SK-N-SH (cell line): ENCODE results near the gene SLCO2A1. TPM values are rescaled to one million over a fixed set of nuclear protein-coding genes. Genes with fewer than 3 reads are reported as not detected.

Experiments
- CTCF ChIA-PET: fragments of 300-600, 350-600 bp; formaldehyde crosslinking; extraction: SDS; loops from one replicate; lab custom pipeline; 2021; lab: Yijun Ruan, JAX
- POLR2A ChIA-PET: fragments of 350-600 bp; sonication (Branson Sonifier 250); formaldehyde crosslinking; extraction: SDS; loops from one replicate; lab custom pipeline; 2020; ENCODE audit warnings: antibody characterized with exemption, inconsistent platforms; lab: Yijun Ruan, JAX
- DNase-seq: peaks from one replicate; pipeline ENCODE4 v3.0.0; 2012
- H2AFZ ChIP-seq: fragments of 200-600 bp; sonication (generic); 2 replicates; pipeline ENCODE4 v1.8.1; 2016; ENCODE audit warnings: antibody characterized with exemption, mild to moderate bottlenecking, low read depth
- H3F3A ChIP-seq: fragments of 200-600 bp; sonication (generic); replicated peaks from 2 replicates; pipeline ENCODE3; 2016; ENCODE audit warnings: antibody characterized with exemption, mild to moderate bottlenecking; ENCODE audit not compliant: insufficient read depth
- H3K27ac ChIP-seq, 2 experiments: fragments of 200-500 bp in 1 of 2; fragments of 200-600 bp in 1 of 2; sonication (Bioruptor generic) in 1 of 2; sonication (generic), shearing (Covaris generic) in 1 of 2; 2 replicates each; pipeline versions ENCODE4 v1.5.1 to v1.6.1; 2014 to 2016; ENCODE audit warnings: low read depth in 2 of 2, inconsistent platforms in 1 of 2, low read length in 1 of 2, mild to moderate bottlenecking in 1 of 2, mixed read lengths in 1 of 2
- H3K27me3 ChIP-seq: fragments of 200-600 bp; sonication (generic), shearing (Covaris generic); 2 replicates; pipeline ENCODE4 v1.6.1; 2016; ENCODE audit warnings: mixed run types; ENCODE audit not compliant: insufficient read depth
- H3K36me3 ChIP-seq, 2 experiments: fragments of 200-500 bp in 1 of 2; fragments of 200-600 bp in 1 of 2; sonication (Bioruptor generic) in 1 of 2; sonication (generic) in 1 of 2; replicated peaks in 1 of 2; 2 replicates each; pipeline versions ENCODE3 to v1.5.1; 2014 to 2016; ENCODE audit warnings: low read length in 1 of 2, mild to moderate bottlenecking in 1 of 2; ENCODE audit not compliant: insufficient read depth in 2 of 2, control insufficient read depth in 1 of 2
- H3K4me1 ChIP-seq, 2 experiments: fragments of 200-500 bp in 1 of 2; fragments of 200-600 bp in 1 of 2; sonication (Bioruptor generic) in 1 of 2; sonication (generic), shearing (Covaris generic) in 1 of 2; 2 replicates each; pipeline versions ENCODE4 v1.5.1 to v1.6.1; 2014 to 2016; ENCODE audit warnings: low read depth in 1 of 2, low read length in 1 of 2, mixed run types in 1 of 2; ENCODE audit not compliant: insufficient read depth in 2 of 2, control insufficient read depth in 1 of 2
- H3K4me2 ChIP-seq: fragments of 200-600 bp; sonication (generic), shearing (Covaris generic); 2 replicates; pipeline ENCODE4 v1.6.1; 2017; ENCODE audit warnings: mixed run types
- H3K4me3 ChIP-seq, 2 experiments: fragments of 200-500 bp in 1 of 2; fragments of 200-600 bp in 1 of 2; sonication (Bioruptor generic) in 1 of 2; sonication (generic), shearing (Covaris generic) in 1 of 2; 2 replicates each; pipeline versions ENCODE4 v1.5.1 to v1.8.1; 2014 to 2016; ENCODE audit warnings: low read depth in 2 of 2, inconsistent platforms in 1 of 2, low read length in 1 of 2, mild to moderate bottlenecking in 1 of 2, mixed read lengths in 1 of 2, moderate library complexity in 1 of 2
- H3K79me2 ChIP-seq: fragments of 200-600 bp; sonication (generic); 2 replicates; pipeline ENCODE4 v1.8.1; 2017; ENCODE audit warnings: mild to moderate bottlenecking; ENCODE audit not compliant: insufficient read depth
- H3K9ac ChIP-seq: fragments of 200-600 bp; sonication (generic); 2 replicates; pipeline ENCODE4 v1.6.1; 2017; ENCODE audit warnings: mixed run types
- H3K9me2 ChIP-seq: fragments of 200-600 bp; sonication (generic); 2 replicates; pipeline ENCODE4 v1.6.1; 2017; ENCODE audit warnings: mixed run types
- H3K9me3 ChIP-seq: fragments of 200-600 bp; sonication (generic); 2 replicates; pipeline ENCODE4 v1.6.1; 2017; ENCODE audit warnings: mixed run types, mild to moderate bottlenecking, moderate library complexity
- H4K20me1 ChIP-seq: fragments of 200-600 bp; sonication (generic); 2 replicates; pipeline ENCODE4 v1.6.1; 2017; ENCODE audit warnings: mild to moderate bottlenecking, mixed run types; ENCODE audit not compliant: insufficient read depth
- CHD2 ChIP-seq: fragments of 150-350 bp; IDR thresholded peaks from 2 replicates; pipeline ENCODE4 v1.6.1; 2018; ENCODE audit warnings: low read length; ENCODE audit not compliant: partially characterized antibody
- IRF3 ChIP-seq: fragments of 150-350 bp; IDR thresholded peaks from 2 replicates; pipeline ENCODE4 v1.6.1; 2016; ENCODE audit warnings: mild to moderate bottlenecking, low read depth, low read length
- JUND ChIP-seq: IDR thresholded peaks from 2 replicates; pipeline ENCODE4 v1.4.0; 2012
- MAX ChIP-seq: IDR thresholded peaks from 2 replicates; pipeline ENCODE4 v1.4.0; 2012; ENCODE audit warnings: low read depth
- MEF2A ChIP-seq: IDR thresholded peaks from 2 replicates; pipeline ENCODE4 v1.4.0; 2012; ENCODE audit warnings: low read depth, borderline replicate concordance
- MXI1 ChIP-seq: IDR thresholded peaks from 2 replicates; pipeline ENCODE4 v1.6.1; 2012; ENCODE audit warnings: mild to moderate bottlenecking, low read depth, low read length, improper control_type of control experiment
- TAF1 ChIP-seq: IDR thresholded peaks from 2 replicates; pipeline ENCODE4 v1.6.1; 2012; ENCODE audit warnings: low read depth, mild to moderate bottlenecking, low read length, moderate library complexity, borderline replicate concordance
- USF1 ChIP-seq: IDR thresholded peaks from 2 replicates; pipeline ENCODE4 v1.4.0; 2012; ENCODE audit warnings: low read depth, borderline replicate concordance
- USF2 ChIP-seq: fragments of 150-350 bp; IDR thresholded peaks from 2 replicates; pipeline ENCODE4 v1.6.1; 2017; ENCODE audit warnings: antibody characterized with exemption, low read length, low read depth, borderline replicate concordance
- ZBTB33 ChIP-seq: IDR thresholded peaks from 2 replicates; pipeline ENCODE4 v1.4.0; 2012; ENCODE audit warnings: low read depth, borderline replicate concordance
- WGBS: methylation state at CpG from one replicate; pipeline ENCODE4 v1.1.6; 2017; ENCODE audit warnings: low lambda C conversion rate; 5-methylcytosine and 5-hydroxymethylcytosine counted together
- polyA plus RNA-seq, 3 experiments: library from polyadenylated mRNA; depleted of rRNA; stranded (reverse); fragments of >200 nt; gene quantifications; 2 replicates each; pipeline ENCODE4 v1.2.3, GENCODE V29; 2012

SLCO2A1 gene
- polyA plus RNA-seq, 1 of the 3 experiments (the other 2 are of a cell fraction): 9.3 TPM

GRCh38 chr3:133994166-133994890, 35.4 kb downstream of the SLCO2A1 start:
- no peaks in the 10 kb centered on the region for H3K9me3 ChIP-seq
- H3K9ac ChIP-seq: no peak overlapping the region
- POLR2A ChIA-PET: no interaction called here
- no peak for TF ChIP-seq MAX
- TF ChIP-seq JUND: no peak
- no peak for TF ChIP-seq USF1
- no peak for TF ChIP-seq CHD2
- H3K27me3 ChIP-seq: no peaks in the 10 kb centered on the region
- WGBS: 80% methylated on average over 8 of the region's 8 CpGs
- H3F3A ChIP-seq: no peaks in the 10 kb centered on the region
- no peaks in the 10 kb centered on the region for H3K36me3 ChIP-seq
- no peaks in the 10 kb centered on the region for H3K79me2 ChIP-seq
- H4K20me1 ChIP-seq: no peaks in the 10 kb centered on the region
- CTCF ChIA-PET: no interaction called here
- H3K4me1 ChIP-seq: peaks cover 0 to 3% of the 10 kb centered on the region in 2 experiments; a peak in 1 of 4 replicates
- no peak for DNase-seq
- H2AFZ ChIP-seq: no peak overlapping the region
- no peak overlapping the region for H3K27ac ChIP-seq
- H3K9me2 ChIP-seq: no peaks in the 10 kb centered on the region
- no peak overlapping the region for H3K4me3 ChIP-seq
- H3K4me2 ChIP-seq: no peak overlapping the region

- H2AFZ ChIP-seq: no peak overlapping the region
- H3K9ac ChIP-seq: no peak overlapping the region
- no peaks in the 10 kb centered on the region for H3K27me3 ChIP-seq
- WGBS: 75% methylated on average over 10 of the region's 10 CpGs
- no peaks in the 10 kb centered on the region for H3K36me3 ChIP-seq
- H4K20me1 ChIP-seq: no peaks in the 10 kb centered on the region
- no peaks in the 10 kb centered on the region for H3K4me1 ChIP-seq
- TF ChIP-seq IRF3: no peak
- TF ChIP-seq MXI1: no peak
- no peak for TF ChIP-seq USF2
- no peak for TF ChIP-seq TAF1
- no peak for TF ChIP-seq MEF2A
- TF ChIP-seq ZBTB33: no peak
- ChIA-PET POLR2A (no interaction called here), CTCF (interaction anchor here (1.4 kb wide), 1 partner anchor 17 kb away, joined by 3 read pairs; no protein-coding TSS in a partner anchor)
- H3K4me2 ChIP-seq: no peak overlapping the region
- no peaks in the 10 kb centered on the region for H3K9me2 ChIP-seq
- H3K79me2 ChIP-seq: no peaks in the 10 kb centered on the region
- DNase-seq: no peak
- no peak overlapping the region for H3K27ac ChIP-seq
- H3F3A ChIP-seq: peaks cover under 1% of the 10 kb centered on the region
- no peaks in the 10 kb centered on the region for H3K9me3 ChIP-seq
- H3K4me3 ChIP-seq: no peak overlapping the region
Observed at GRCh38 chr3:133992951-133993620, 36.6 kb downstream of the SLCO2A1 start.
